ENCODE data around the gene TLCD2. TPM values are rescaled to one million over a fixed set of nuclear protein-coding genes. Genes with fewer than 3 reads are reported as not detected.
"Not testable (repeated sequence)": the region's sequence is repeated elsewhere in the genome, so short reads cannot be mapped to it uniquely, and the experiment has no call there.

Gene TLCD2
- total RNA-seq, 5 donors from 2014 or later (not counting 1 experiment from before 2014, with no cell fraction given) = 0.25 to 0.82 (median 0.59) TPM

DNA sequence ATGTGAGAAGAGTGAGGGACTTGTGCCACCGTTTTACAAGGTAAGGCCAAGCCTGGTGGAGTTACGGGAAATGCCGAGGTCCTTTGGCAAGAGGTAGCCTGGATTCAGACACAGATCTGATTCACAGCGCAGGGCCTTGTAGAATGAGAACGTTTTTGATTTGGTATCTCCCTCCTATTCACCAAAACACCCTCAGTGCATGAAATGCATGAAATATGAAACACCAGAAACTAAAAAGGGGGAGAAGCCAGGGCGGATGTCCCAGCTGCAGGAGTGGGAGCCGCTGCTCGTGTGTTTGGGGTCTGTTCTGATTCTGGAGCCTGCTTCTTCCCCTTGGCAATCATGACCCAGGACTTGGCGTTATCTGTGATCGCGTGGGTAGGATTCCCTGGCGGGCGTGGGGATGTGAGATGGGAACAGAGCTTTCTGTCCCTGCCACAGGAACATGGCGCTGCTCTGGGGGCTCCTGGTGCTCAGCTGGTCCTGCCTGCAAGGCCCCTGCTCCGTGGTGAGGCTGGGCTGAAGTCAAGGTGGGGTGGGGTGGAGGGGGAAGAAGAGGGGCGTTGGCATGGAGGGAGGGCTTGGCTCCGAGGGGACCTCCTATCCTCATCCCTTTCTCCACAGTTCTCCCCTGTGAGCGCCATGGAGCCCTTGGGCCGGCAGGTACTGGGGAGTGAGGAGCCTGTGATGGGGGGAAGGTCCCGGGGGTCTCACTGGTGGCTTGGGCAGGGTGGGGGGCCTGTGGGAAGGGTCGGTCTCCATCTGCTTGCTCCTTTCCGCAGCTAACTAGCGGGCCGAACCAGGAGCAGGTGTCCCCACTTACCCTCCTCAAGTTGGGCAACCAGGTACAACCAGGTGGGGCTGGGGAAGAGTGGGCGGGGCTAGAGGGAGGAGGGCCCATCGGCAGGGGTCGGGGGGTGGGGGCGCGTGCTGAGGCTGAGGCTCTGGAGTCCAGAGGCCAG lies 34.7 kb upstream of the TLCD2 start:
- no peak overlapping the region for H3K27ac Mint-ChIP-seq
- WGBS (ENCODE audit: insufficient coverage) = 81% methylated on average over 6 of the region's 29 CpGs

DNA sequence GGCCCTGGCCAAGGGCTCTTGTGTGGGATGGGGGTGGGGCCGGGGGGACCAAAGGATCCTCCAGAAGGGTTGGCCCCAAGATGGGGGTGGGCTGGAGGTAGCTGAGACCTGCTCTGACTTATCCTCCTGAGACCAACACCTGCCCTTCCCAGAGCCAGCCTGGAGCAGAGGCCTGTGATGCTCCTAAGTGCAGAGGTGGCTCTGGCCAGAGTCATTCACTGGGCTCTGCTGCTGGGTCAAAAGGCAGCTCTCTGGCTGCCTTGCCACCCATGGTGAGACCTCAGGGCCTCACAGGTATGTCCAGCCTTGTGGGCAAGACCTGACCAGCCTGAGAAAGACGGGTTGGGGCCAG lies 32.9 kb upstream of the TLCD2 start:
- no peak overlapping the region for H3K27ac ChIP-seq (ENCODE audit: low read length)
- ChIA-PET CTCF (interaction anchor here in 1 of 2 donors (0.5 kb wide), 1 partner anchor 481 kb away, joined by 3 read pairs; no protein-coding TSS in a partner anchor), POLR2A (no interaction called here)
- H3K4me1 ChIP-seq (ENCODE audit: control insufficient read depth in 1 of 2, extremely low read depth in 1 of 2, insufficient read depth in 2 of 2, low read length in 2 of 2) = no peaks in the 10 kb centered on the region
- no peak for DNase-seq
- ATAC-seq (replicated peaks in 1 of 4) = no peak
- Mint-ChIP-seq H3K36me3 (peaks cover under 1% of the 10 kb centered on the region), H3K4me3 (no peak overlapping the region), H3K9me3 (no peaks in the 10 kb centered on the region), H3K4me1 (no peaks in the 10 kb centered on the region), H3K27me3 (no peaks in the 10 kb centered on the region), H3K27ac (no peak overlapping the region)
- no peaks in the 10 kb centered on the region for H3K9me3 ChIP-seq
- H3K36me3 ChIP-seq (ENCODE audit: control insufficient read depth in 2 of 2, extremely low read depth in 1 of 2, insufficient read depth in 1 of 2, low read length in 1 of 2) = peaks cover 0 to under 1% of the 10 kb centered on the region in 2 donors
- H3K27me3 ChIP-seq (replicated peaks in 1 of 2; ENCODE audit: control insufficient read depth in 2 of 2, extremely low read depth in 1 of 2, insufficient read depth in 2 of 2, low read length in 1 of 2) = no peaks in the 10 kb centered on the region
- 40% methylated on average over 1 of the region's 2 CpGs for WGBS (ENCODE audit: insufficient coverage)
- no peak overlapping the region for H3K4me3 ChIP-seq (ENCODE audit: control insufficient read depth in 1 of 2, extremely low read depth in 1 of 2, low read length in 1 of 2)

More for the DNA sequence above, 34.7 kb upstream of the TLCD2 start:
- H3K4me1 ChIP-seq (ENCODE audit: control insufficient read depth in 1 of 2, extremely low read depth in 1 of 2, insufficient read depth in 2 of 2, low read length in 2 of 2) = no peaks in the 10 kb centered on the region
- H3K27me3 Mint-ChIP-seq = no peaks in the 10 kb centered on the region
- no peaks in the 10 kb centered on the region for H3K9me3 Mint-ChIP-seq
- POLR2A ChIA-PET = no interaction called here
- DNase-seq (no peak), ATAC-seq (replicated peaks in 1 of 4) (no peak)
- no peaks in the 10 kb centered on the region for H3K9me3 ChIP-seq
- H3K27ac ChIP-seq (ENCODE audit: low read length) = no peak overlapping the region
- H3K4me3 ChIP-seq (ENCODE audit: control insufficient read depth in 1 of 2, extremely low read depth in 1 of 2, low read length in 1 of 2) = no peak overlapping the region
- H3K36me3 Mint-ChIP-seq = no peaks in the 10 kb centered on the region
- H3K4me3 Mint-ChIP-seq = no peak overlapping the region
- CTCF ChIA-PET = no interaction called here
- H3K27me3 ChIP-seq (replicated peaks in 1 of 2; ENCODE audit: control insufficient read depth in 2 of 2, extremely low read depth in 1 of 2, insufficient read depth in 2 of 2, low read length in 1 of 2) = peaks cover 0 to 4% of the 10 kb centered on the region in 2 experiments
- H3K36me3 ChIP-seq (ENCODE audit: control insufficient read depth in 2 of 2, extremely low read depth in 1 of 2, insufficient read depth in 1 of 2, low read length in 1 of 2) = no peaks in the 10 kb centered on the region
- H3K4me1 Mint-ChIP-seq = no peaks in the 10 kb centered on the region

GRCh38 chr17:1742371-1743087 lies 32.4 kb upstream of the TLCD2 start, which contains the start of gene SERPINF2:
Gene SERPINF2, plus strand, starts transcription at chr17:1742871. Its CDS starts 2,125 bp downstream, at chr17:1744996.
- CTCF ChIA-PET = interaction anchor here in 1 of 2 donors (0.5 kb wide), 1 partner anchor 480 kb away, joined by 3 read pairs; no protein-coding TSS in a partner anchor
- H3K9me3 Mint-ChIP-seq = no peaks in the 10 kb centered on the region
- peak within 1 kb of the TSS in 1 of 2 donors; percentile 28 for H3K27ac Mint-ChIP-seq
- Histone ChIP-seq H3K4me3 (ENCODE audit: control insufficient read depth in 1 of 2, extremely low read depth in 1 of 2, low read length in 1 of 2) (no peak within 1 kb of the TSS), H3K27me3 (replicated peaks in 1 of 2; ENCODE audit: control insufficient read depth in 2 of 2, extremely low read depth in 1 of 2, insufficient read depth in 2 of 2, low read length in 1 of 2) (no peaks in the 10 kb centered on the region), H3K36me3 (ENCODE audit: control insufficient read depth in 2 of 2, extremely low read depth in 1 of 2, insufficient read depth in 1 of 2, low read length in 1 of 2) (peaks cover 0 to 6% of the 10 kb centered on the region in 2 donors), H3K9me3 (no peaks in the 10 kb centered on the region), H3K4me1 (ENCODE audit: control insufficient read depth in 1 of 2, extremely low read depth in 1 of 2, insufficient read depth in 2 of 2, low read length in 2 of 2) (no peaks in the 10 kb centered on the region), H3K27ac (ENCODE audit: low read length) (no peak within 1 kb of the TSS)
- DNase-seq = no peak
- peaks cover 3% of the 10 kb centered on the region for H3K36me3 Mint-ChIP-seq
- 43% methylated on average over 1 of the region's 10 CpGs for WGBS (ENCODE audit: insufficient coverage)
- no peaks in the 10 kb centered on the region for H3K27me3 Mint-ChIP-seq
- H3K4me3 Mint-ChIP-seq = no peak within 1 kb of the TSS
- ATAC-seq (replicated peaks in 1 of 4) = no peak
- no peaks in the 10 kb centered on the region for H3K4me1 Mint-ChIP-seq
- POLR2A ChIA-PET = no interaction called here

- H3K27me3 Mint-ChIP-seq; H3K27ac ChIP-seq (ENCODE audit: low read length); H3K9me3 Mint-ChIP-seq; H3K27me3 ChIP-seq (replicated peaks in 1 of 2; ENCODE audit: control insufficient read depth in 2 of 2, extremely low read depth in 1 of 2, insufficient read depth in 2 of 2, low read length in 1 of 2); POLR2A ChIA-PET; H3K4me1 Mint-ChIP-seq; H3K9me3 ChIP-seq; H3K36me3 Mint-ChIP-seq; H3K4me1 ChIP-seq (ENCODE audit: control insufficient read depth in 1 of 2, extremely low read depth in 1 of 2, insufficient read depth in 2 of 2, low read length in 2 of 2); H3K4me3 ChIP-seq (ENCODE audit: control insufficient read depth in 1 of 2, extremely low read depth in 1 of 2, low read length in 1 of 2); H3K27ac Mint-ChIP-seq; H3K4me3 Mint-ChIP-seq; ATAC-seq (replicated peaks in 1 of 4); DNase-seq; CTCF ChIA-PET: not testable (repeated sequence)
- peaks cover 3 to 11% of the 10 kb centered on the region in 2 donors for H3K36me3 ChIP-seq (ENCODE audit: control insufficient read depth in 2 of 2, extremely low read depth in 1 of 2, insufficient read depth in 1 of 2, low read length in 1 of 2)
- 84% methylated on average over 3 of the region's 7 CpGs for WGBS (ENCODE audit: insufficient coverage)
Observed at GRCh38 chr17:1741899-1742298, 31.7 kb upstream of the TLCD2 start.

GRCh38 chr17:1737531-1738291 lies 27.5 kb upstream of the TLCD2 start:
- Mint-ChIP-seq H3K9me3 (no peaks in the 10 kb centered on the region), H3K27ac (no peak overlapping the region), H3K27me3 (no peaks in the 10 kb centered on the region), H3K4me3 (no peak overlapping the region), H3K36me3 (peaks cover 13% of the 10 kb centered on the region), H3K4me1 (peaks cover 0 to 19% (median 6%) of the 10 kb centered on the region in 3 donors)
- ChIA-PET CTCF (no interaction called here), POLR2A (no interaction called here)
- over 99% methylated on average over 16 of the region's 21 CpGs for WGBS (ENCODE audit: insufficient coverage)
- peaks cover 7 to 40% of the 10 kb centered on the region in 2 donors for H3K36me3 ChIP-seq (ENCODE audit: control insufficient read depth in 2 of 2, extremely low read depth in 1 of 2, insufficient read depth in 1 of 2, low read length in 1 of 2)
- H3K4me3 ChIP-seq (ENCODE audit: control insufficient read depth in 1 of 2, extremely low read depth in 1 of 2, low read length in 1 of 2) = no peak overlapping the region
- H3K27ac ChIP-seq (ENCODE audit: low read length) = no peak overlapping the region
- peaks cover 0 to 13% of the 10 kb centered on the region in 2 experiments for H3K4me1 ChIP-seq (ENCODE audit: control insufficient read depth in 1 of 2, extremely low read depth in 1 of 2, insufficient read depth in 2 of 2, low read length in 2 of 2)
- ATAC-seq (replicated peaks in 1 of 4) (no peak), DNase-seq (no peak)
- H3K27me3 ChIP-seq (replicated peaks in 1 of 2; ENCODE audit: control insufficient read depth in 2 of 2, extremely low read depth in 1 of 2, insufficient read depth in 2 of 2, low read length in 1 of 2) = no peaks in the 10 kb centered on the region
- H3K9me3 ChIP-seq = no peaks in the 10 kb centered on the region
